GM13976 (cell line): Measurements from ENCODE around the gene MPDU1.

ENCODE experiments used
- DNase-seq: peaks from one replicate; pipeline ENCODE4 v3.0.0; 2012; ENCODE audit warnings: low spot score
- in situ Hi-C: fragments of 300-500 bp; cut with MboI; formaldehyde crosslinking; loops from one replicate; pipeline ENCODE4 v1.12.0; 2022; ENCODE audit warnings: low sequenced_read_pairs, mixed read lengths, inconsistent platforms; ENCODE audit not compliant: unreplicated experiment
- TF ChIP-seq, protein P1 (sequence below): IDR thresholded peaks from 2 replicates; pipeline ENCODE4 v1.5.1; 2012; ENCODE audit warnings: borderline replicate concordance, mild to moderate bottlenecking; ENCODE audit not compliant: insufficient read depth; ENCODE audit errors: extremely low read depth, missing control alignments, control extremely low read depth

Gene MPDU1

DNA sequence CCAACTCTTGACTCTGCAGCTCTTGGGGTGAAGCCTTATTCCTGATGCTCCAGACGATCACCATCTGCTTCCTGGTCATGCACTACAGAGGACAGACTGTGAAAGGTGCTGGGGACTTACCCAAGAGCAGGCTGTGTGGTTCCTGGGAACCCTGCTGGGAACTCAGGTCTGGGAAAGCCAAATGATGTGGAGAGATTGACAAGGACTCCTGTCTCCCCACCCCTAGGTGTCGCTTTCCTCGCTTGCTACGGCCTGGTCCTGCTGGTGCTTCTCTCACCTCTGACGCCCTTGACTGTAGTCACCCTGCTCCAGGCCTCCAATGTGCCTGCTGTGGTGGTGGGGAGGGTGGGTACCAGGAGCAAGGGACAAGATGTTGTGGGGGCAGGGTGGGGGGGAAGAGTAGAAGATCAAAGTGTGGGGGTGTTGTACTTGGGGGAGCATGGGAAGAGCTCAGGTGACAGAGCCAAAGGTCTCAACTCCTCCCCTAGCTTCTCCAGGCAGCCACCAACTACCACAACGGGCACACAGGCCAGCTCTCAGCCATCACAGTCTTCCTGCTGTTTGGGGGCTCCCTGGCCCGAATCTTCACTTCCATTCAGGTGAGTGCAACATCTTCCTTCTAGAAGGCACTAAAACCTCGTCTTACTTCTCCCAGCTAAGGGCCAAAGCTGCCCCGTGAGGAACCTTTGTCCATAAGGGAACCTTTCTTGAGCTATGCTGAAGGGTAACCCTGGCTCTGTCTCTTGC is 3.2 kb downstream of the MPDU1 start:
- TF ChIP-seq, protein P1, sequence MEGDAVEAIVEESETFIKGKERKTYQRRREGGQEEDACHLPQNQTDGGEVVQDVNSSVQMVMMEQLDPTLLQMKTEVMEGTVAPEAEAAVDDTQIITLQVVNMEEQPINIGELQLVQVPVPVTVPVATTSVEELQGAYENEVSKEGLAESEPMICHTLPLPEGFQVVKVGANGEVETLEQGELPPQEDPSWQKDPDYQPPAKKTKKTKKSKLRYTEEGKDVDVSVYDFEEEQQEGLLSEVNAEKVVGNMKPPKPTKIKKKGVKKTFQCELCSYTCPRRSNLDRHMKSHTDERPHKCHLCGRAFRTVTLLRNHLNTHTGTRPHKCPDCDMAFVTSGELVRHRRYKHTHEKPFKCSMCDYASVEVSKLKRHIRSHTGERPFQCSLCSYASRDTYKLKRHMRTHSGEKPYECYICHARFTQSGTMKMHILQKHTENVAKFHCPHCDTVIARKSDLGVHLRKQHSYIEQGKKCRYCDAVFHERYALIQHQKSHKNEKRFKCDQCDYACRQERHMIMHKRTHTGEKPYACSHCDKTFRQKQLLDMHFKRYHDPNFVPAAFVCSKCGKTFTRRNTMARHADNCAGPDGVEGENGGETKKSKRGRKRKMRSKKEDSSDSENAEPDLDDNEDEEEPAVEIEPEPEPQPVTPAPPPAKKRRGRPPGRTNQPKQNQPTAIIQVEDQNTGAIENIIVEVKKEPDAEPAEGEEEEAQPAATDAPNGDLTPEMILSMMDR = peak; percentile 8
- DNase-seq = no peak
- in situ Hi-C loops = no loop called here

DNA sequence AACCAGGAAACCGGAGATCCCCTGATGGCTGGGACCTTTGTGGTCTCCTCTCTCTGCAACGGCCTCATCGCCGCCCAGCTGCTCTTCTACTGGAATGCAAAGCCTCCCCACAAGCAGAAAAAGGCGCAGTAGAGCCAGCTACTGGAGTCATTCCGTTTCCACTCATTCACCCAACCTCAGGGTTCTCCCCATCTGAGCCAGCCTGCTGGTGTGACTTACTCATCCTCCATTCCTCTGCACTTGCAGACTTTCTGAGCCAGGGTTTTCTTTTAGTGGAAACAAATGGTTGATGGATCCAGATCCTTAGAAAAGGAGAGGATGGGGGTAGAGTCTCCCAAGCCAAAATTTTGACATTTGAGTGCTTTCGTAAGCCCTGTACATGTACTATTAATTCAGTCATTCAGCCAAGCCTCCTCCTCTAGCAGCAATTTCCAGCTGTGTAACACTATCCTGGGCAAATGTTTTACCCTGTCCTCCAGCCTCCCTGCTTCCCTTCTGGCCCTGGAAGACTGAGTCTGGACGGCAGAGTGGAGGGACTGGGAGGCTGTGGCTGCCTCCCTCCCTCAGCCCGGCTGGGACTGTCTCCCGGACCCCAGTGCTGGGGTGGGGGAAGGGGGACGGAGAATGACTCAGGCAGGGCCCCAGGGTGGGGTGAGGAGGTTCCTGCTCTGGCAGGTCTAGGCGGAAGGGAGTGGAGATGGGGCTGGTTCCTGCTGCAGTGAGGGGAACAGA is 3.9 kb downstream of the MPDU1 start:
- DNase-seq = no peak

DNA sequence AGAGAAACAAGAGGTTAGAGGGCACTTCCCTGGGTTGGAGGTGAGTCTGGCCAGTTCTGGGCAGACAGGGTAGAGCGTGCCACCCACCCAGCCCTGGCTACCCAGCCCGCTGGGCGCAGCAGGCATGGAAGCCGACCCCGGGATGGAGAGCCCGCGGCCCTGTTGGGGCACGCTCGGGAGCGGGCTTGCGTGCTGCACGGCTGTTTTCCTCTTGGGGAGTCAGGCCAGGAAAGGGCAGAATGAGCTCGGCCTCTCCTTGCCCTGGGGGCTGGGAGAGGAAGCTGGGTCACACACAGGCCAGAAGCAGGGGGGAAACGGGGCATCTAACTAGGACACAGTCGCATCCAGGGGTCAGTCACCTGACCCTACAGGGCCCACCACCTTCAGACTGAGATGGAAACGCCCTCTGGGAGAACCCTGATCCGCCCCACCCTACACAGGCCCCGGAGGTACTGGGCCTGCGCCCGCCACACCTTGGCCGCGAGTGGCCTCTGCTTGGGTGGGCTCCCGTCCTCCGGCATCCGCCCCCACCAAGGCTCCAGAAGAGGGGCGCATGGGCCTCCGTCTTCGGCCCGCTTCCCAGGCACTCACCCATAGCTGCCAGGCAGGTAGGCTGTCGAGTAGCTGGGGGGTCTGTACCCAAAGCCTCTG is 5.0 kb downstream of the MPDU1 start:
- TF ChIP-seq, protein P1 = no peak
- in situ Hi-C loops = no loop called here
- no peak for DNase-seq

More for the DNA sequence above, 3.9 kb downstream of the MPDU1 start:
- in situ Hi-C loops = no loop called here
- TF ChIP-seq, protein P1 = no peak

DNA sequence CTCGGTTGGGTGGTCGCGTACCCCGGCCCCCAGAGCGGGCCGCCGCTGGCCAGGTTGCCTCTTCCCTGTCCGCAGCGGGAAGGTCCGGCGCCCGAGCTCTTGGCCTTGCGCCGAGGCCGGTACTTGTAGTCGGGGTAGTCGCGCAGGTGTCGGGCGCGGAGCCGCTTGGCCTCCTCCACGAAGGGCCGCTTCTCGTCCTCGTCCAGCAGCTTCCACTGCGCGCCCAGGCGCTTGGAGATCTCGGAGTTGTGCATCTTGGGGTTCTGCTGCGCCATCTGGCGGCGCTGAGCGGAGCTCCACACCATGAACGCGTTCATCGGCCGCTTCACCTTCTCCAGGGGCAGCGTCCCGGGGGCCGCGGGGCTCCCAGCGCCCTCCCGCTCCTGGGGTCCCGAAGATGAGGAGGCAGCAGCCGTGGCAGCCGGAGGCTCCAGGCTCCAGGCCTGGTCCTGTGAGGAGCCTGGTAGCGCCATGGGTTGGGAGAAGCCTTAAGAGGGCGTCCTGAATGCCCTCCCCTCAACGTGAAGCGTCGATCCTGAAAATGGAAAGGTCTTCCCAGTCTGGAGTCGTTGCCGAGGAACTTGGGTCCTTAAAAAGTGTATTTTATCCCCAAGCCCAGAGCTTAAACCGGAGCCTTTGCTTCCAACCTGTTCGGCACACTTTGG is 5.7 kb downstream of the MPDU1 start:
- in situ Hi-C loops = no loop called here
- TF ChIP-seq, protein P1 = peak; percentile 82
- peak; percentile 88 for DNase-seq

DNA sequence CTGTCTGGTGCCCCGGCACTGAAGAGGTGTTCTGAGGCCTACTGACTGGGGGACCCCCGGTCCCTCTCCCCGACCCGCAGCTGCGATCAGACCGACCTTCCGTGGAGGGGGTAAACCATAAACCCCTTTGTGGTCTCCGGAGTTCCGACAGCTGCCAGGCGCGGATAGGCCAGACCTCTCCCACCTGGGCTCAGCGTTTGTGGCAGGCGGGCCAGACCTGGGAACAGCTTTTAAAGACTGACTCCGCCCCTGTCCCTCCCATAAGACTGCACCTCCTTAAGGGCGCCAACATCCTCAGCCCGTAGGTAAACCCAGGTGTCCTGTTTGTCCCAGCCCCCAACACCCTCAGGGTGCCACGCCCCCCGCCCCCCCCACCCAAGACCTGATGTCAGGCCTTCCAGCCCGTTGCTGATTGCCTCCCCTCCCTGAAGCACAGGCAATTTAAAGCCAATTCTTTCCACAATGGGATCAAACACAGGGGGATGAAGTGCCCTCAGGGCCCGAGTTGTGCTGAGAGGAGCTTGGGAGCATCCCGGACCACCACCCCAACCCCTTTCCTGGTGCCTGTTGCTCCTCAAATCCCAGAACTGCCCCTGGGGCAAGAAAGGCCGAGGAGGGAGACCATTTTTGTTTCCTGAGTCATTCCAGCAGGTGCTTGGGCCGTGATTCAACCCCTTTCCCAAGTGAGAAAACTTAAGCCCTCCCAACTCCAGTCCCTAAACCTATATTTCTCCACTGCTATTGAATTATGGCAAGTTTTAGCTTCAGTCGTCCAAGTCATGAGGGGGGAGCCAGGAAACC is 6.4 kb downstream of the MPDU1 start, which contains the start of gene SOX15:
Gene SOX15 (minus strand): TSS at position 204 of the 801 bp plus-strand sequence. CDS start 418 bp downstream, outside the sequence.
- TF ChIP-seq, protein P1 = no peak
- no peak for DNase-seq
- in situ Hi-C loops = no loop called here
